Cortex of kidney (tissue), 1 donor: ENCODE data around the gene SV2B.
"Not testable (repeated sequence)": the region's sequence is repeated elsewhere in the genome, so short reads cannot be mapped to it uniquely, and the experiment has no call there.

ENCODE experiments used
- DNase-seq: peaks from one replicate; lab custom pipeline; 2025; lab: John Stamatoyannopoulos, UW

The SV2B gene

GRCh38 chr15:91099995-91100813 lies at the start of gene SV2B:
SV2B (plus strand) TSS chr15:91100257; CDS start chr15:91226264, 126,007 bp downstream.
- no peak for DNase-seq

GRCh38 chr15:91051248-91051647 lies 48.8 kb upstream of the SV2B start:
- no peak for DNase-seq

- no peak for DNase-seq
These were observed 45.2 kb upstream of the SV2B start for GRCh38 chr15:91054816-91055215.

- DNase-seq, result no peak
These were observed 44.3 kb upstream of the SV2B start for GRCh38 chr15:91055548-91056331.

- no peak for DNase-seq
These were observed 38.8 kb upstream of the SV2B start for GRCh38 chr15:91061230-91061629.

- DNase-seq, result no peak
These were observed 38.1 kb upstream of the SV2B start for GRCh38 chr15:91061997-91062396.

GRCh38 chr15:91065505-91065904 lies 34.6 kb upstream of the SV2B start:
- DNase-seq, result no peak

GRCh38 chr15:91067036-91067435 lies 33.0 kb upstream of the SV2B start:
- DNase-seq, result no peak

- no peak for DNase-seq
These were observed 31.6 kb upstream of the SV2B start for GRCh38 chr15:91068436-91068835.

- no peak for DNase-seq
These were observed 31.1 kb upstream of the SV2B start for GRCh38 chr15:91068966-91069365.

GRCh38 chr15:91070872-91071271 lies 29.2 kb upstream of the SV2B start:
- no peak for DNase-seq

- no peak for DNase-seq
These were observed 27.9 kb upstream of the SV2B start for GRCh38 chr15:91072161-91072560.

- DNase-seq, result no peak
These were observed 27.0 kb upstream of the SV2B start for GRCh38 chr15:91073077-91073476.

- no peak for DNase-seq
These were observed 26.3 kb upstream of the SV2B start for GRCh38 chr15:91073768-91074167.

- DNase-seq, result no peak
These were observed 24.3 kb upstream of the SV2B start for GRCh38 chr15:91075739-91076138.

- DNase-seq, result no peak
These were observed 23.0 kb upstream of the SV2B start for GRCh38 chr15:91077029-91077428.

- not testable (repeated sequence) for DNase-seq
These were observed 6.2 kb upstream of the SV2B start for GRCh38 chr15:91093866-91094265.

GRCh38 chr15:91098451-91098850 lies 1.6 kb upstream of the SV2B start:
- no peak for DNase-seq

- no peak for DNase-seq
These were observed 452 bp upstream of the SV2B start for GRCh38 chr15:91099616-91099994.

- no peak for DNase-seq
These were observed 954 bp downstream of the SV2B start for GRCh38 chr15:91100814-91101607.

- no peak for DNase-seq
These were observed 1.5 kb downstream of the SV2B start for GRCh38 chr15:91101608-91101920.

GRCh38 chr15:91102546-91103330 lies 2.7 kb downstream of the SV2B start:
- no peak for DNase-seq
